HPDE6-E6E7 (cell line): ENCODE data around the gene HSPA14.
"Not testable (repeated sequence)": the region's sequence is repeated elsewhere in the genome, so short reads cannot be mapped to it uniquely, and the experiment has no call there.

Experiments used
- DNase-seq: peaks from one replicate; pipeline ENCODE4 v3.0.0; 2011; ENCODE audit warnings: missing footprints; ENCODE audit errors: extremely low spot score

Gene HSPA14

GRCh38 chr10:14837003-14837756 is 926 bp upstream of the HSPA14 start:
- no peak for DNase-seq

- DNase-seq, result peak; percentile 2
Observed at GRCh38 chr10:14838582-14839304, 637 bp downstream of the HSPA14 start.

GRCh38 chr10:14839305-14839695 is 1.2 kb downstream of the HSPA14 start:
- DNase-seq, result no peak

DNA sequence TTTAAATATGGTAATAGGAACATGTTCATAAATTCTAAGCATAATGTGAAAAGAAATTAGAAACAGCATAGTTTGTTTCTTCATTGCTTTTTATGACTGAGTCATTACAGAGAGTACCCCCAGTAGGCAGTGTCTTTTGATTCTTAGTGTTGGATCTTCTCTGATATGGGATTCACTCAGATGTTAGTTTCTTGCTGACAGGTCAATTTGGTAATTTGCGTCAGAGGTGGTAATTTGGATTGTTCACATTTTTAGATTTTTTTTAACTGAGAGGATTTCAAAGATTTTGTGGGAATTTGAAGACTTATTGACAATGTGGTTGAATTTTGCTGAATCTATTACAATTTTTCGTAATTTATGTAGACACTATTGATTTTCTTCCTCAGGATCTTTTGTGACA is 2.1 kb downstream of the HSPA14 start:
- no peak for DNase-seq

- no peak for DNase-seq
Observed at GRCh38 chr10:14843327-14843988, 5.4 kb downstream of the HSPA14 start.

GRCh38 chr10:14844948-14845347 is 6.8 kb downstream of the HSPA14 start:
- no peak for DNase-seq

- no peak for DNase-seq
Observed at GRCh38 chr10:14852236-14852635, 14.1 kb downstream of the HSPA14 start.

DNA sequence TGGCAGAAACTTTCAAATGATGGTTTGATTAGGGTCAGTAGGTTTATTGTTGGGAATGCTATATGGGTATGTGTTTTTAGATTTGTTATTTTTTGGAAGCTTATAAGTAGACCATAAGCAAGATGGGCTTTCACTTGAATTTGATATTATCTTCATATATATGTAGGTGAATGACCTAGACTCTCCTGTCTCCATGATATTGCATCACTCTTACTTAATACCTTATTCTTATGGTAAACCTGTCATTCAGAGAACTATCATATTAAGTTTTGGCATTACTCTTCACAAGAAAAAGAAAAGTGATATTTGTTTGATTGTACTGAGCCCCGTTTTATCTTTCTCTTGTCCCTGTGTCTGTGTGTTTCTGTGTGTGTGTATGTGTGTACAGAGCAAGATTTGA is 17.3 kb downstream of the HSPA14 start:
- no peak for DNase-seq

- no peak for DNase-seq
Observed at GRCh38 chr10:14858338-14858960, 20.3 kb downstream of the HSPA14 start.

DNA sequence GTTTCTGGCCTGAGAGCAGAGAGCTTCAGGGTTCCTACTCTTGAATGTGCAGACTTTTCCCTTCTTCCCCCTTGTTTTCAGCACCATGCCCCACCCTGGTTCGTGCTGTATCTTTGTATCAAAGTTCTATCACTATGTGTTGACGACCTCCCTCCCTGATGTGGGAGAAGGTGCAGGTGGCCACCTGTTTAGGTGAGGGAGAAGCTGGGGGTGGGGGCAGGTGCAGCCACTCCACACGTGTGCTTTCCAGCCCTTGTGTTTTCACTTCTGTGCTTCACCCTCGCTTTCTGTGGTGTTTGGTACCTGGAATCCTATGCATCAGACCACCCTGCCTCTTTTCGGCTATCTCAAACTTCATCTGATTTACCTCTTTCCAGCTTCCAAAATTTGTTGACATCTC is 20.9 kb downstream of the HSPA14 start:
- DNase-seq, result no peak

DNA sequence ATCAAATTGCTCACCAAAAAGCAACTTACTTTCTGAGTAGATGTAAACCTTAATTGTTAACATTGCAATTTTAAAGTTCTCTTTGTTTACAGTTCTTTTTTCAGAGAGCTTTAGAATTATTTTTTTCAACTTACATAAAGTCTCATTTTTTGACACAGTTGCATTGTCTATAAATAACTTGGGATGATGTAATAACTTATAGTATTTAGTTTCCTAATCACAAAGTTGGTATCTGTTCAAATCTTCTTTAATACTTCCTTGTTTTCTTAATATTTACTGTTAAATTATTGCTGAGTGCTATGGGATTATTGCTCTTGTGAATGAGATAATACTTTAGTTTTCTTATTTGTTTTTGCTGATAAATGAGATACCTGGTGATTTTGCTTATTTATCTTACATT is 21.7 kb downstream of the HSPA14 start:
- DNase-seq, result no peak

DNA sequence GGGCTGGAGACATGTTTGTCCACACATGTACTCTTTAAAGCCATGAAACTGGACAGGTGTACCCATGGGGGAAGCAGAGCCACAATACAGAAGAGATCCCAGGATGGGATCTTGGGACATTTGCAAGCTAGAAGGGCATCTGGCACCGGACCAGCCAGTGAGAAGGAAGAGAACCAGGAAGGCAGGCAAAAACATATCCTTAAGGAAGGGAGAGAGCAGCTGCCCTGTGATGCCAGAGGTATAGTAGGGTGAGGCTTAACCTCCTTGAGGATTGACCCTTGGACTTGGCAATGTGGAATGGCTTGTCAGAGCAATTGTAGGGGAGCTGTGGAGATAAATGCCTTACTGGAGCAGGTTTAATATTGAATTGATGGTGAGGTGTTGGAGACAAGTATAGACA is 22.7 kb downstream of the HSPA14 start:
- DNase-seq, result no peak

- DNase-seq, result not testable (repeated sequence)
Observed at GRCh38 chr10:14864466-14864865, 26.4 kb downstream of the HSPA14 start.

DNA sequence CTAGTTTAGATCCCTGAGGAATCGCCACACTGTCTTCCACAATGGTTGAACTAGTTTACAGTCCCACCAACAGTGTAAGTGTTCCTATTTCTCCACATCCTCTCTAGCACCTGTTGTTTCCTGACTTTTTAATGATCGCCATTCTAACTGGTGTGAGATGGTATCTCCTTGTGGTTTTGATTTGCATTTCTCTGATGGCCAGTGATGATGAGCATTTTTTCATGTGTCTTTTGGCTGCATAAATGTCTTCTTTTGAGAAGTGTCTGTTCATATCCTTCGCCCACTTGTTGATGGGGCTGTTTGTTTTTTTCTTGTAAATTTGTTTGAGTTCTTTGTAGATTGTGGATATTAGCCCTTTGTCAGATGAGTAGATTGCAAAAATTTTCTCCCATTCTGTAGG is 26.8 kb downstream of the HSPA14 start:
- not testable (repeated sequence) for DNase-seq

- no peak for DNase-seq
Observed at GRCh38 chr10:14873090-14873760, 35.1 kb downstream of the HSPA14 start.

DNA sequence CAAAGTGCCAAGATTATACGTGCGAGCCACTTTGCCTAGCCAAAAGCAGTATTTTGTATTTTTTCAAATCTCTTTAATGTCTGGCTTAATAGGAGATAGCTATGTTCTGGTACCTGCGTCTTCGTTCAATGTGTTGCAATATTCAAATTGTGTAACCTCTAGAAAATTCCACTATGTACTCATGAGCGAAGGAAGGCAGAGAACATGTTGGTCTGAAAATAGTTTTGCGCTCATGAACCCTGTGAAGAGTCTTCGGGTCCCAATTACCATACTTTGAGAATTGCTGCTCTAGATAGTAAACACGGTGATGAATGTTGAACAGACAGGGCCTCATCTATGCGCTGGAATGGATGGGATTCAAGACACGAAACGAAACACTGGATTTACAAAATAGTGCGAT is 37.8 kb downstream of the HSPA14 start:
- no peak for DNase-seq

GRCh38 chr10:14876764-14877163 is 38.7 kb downstream of the HSPA14 start:
- no peak for DNase-seq

DNA sequence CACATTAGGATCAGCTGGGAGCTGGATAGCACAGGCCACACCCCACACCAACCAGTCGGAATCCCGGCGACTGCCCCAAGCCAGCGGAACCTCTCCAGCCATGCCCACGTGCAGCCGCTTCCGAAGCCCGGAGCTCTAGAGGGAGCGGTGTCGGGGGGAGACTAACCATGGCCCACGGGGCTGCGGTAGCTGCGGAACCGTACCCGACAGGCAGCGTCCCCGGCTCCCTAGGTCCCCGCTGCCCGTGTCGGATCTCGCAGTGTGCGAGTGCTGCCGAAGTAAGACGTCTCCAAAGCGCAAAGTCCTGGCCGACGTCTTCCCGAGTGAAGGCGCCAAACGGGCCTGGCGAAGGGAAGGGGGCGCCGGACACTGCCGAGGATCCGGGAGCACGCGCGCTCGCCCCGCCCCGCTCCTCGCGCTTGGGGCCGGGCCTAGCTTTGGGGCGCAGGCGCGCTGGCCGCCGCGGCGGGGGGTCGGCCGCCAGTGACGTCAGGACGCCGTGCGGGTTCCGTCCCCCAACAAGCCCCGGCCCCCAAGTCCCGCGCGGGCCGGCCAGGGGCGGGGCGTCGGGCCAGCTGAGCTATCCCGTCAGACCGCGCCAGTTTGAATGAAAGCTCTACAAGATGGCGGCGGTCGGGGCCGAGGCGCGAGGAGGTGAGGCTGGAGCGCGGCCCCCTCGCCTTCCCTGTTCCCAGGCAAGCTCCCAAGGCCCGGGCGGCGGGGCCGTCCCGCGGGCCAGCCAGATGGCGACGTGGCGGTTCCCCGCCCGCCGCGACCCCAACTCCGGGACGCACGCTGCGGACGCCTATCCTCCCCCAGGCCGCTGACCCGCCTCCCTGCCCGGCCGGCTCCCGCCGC is 40.4 kb downstream of the HSPA14 start, which contains the start of gene SUV39H2:
SUV39H2 (plus strand) TSS at position 601 of the 858 bp plus-strand sequence; CDS start at position 624, 23 bp downstream.
- DNase-seq, result peak; percentile 78

GRCh38 chr10:14879124-14879927 is 41.2 kb downstream of the HSPA14 start:
- peak; percentile 0 for DNase-seq

- no peak for DNase-seq
Observed at GRCh38 chr10:14879928-14880193, 41.8 kb downstream of the HSPA14 start.
